Heart left ventricle (tissue), 13 donors: Measurements from ENCODE around the gene PEX19.

Experiments
- CTCF ChIP-seq, 12 donors: fragments of 200-600 bp; sonication (generic) in 4 of 12; IDR thresholded peaks; one replicate each; pipeline versions ENCODE4 v1.5.0 to v1.8.0; 2018 to 2022; ENCODE audit warnings: antibody characterized with exemption in 12 of 12, mild to moderate bottlenecking in 5 of 12
- POLR2A ChIP-seq, 2 donors: fragments of 450-650 bp; IDR thresholded peaks; one replicate each; pipeline ENCODE4 v1.6.1; 2017; ENCODE audit warnings: antibody characterized with exemption in 2 of 2, mild to moderate bottlenecking in 2 of 2, moderate library complexity in 2 of 2
- donor health status: ischemic (EF 13 %, LVEDD 7.1; RV severe dilation, severe dysfunction).
- donor health status: DM: no; HTN: yes; CAD: no.
- donor health status: DM: no; HTN: no; CAD: no.
- donor health status: ischemic (EF 25% LVEDD 6.9; RV normal size, moderate dysfunction).
- donor health status: ischemic (EF 25% LVEDD 5.7; RV mildly dilated, moderate dysfunction).
- donor health status: ischemic (EF 35%, LVEDD 5.7; RV mildly dilated, moderate dysfunction).
- donor health status: nonischemic (EF 11% LVEDD 7.7; RV severe dilation, severe dysfunction).
- donor health status: DM: yes; HTN: yes; CAD: no.
- donor health status: PGD.
- donor health status: ischemic (EF 29% LVEDD 5.4; RV normal size, mild dysfunction).
- donor health status: nonischemic (EF 23%, LVEDD 6.1; RV moderate dilation, normal function).

DNA sequence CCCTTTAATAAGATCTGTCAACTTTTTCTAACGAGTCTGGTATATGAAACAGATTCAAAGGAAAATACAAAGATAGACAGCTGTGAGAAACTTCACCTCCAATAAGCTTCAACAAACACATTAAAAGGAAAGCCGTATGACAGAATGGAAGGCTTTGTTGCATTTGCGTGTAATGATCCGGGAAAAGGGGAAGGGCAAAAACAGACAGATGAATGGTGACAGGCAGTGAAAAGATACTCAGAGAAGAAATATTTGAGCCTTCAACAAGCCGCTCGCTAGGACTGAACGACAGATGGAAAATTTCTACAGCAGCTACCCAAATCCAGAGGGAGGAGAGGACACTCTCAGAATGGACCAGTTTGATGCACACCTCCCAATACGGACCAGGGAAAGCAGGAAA lies 43.3 kb upstream of the PEX19 start:
- no peak for TF ChIP-seq CTCF (IDR thresholded peaks at IDR 0.05)
- TF ChIP-seq POLR2A (IDR thresholded peaks at IDR 0.05) = no peak
